Stimulated activated CD8-positive, alpha-beta memory T cell treated with anti-CD3 and anti-CD28 coated beads, Interleukin-15, amount 100 ng/mL, for 1 hour (primary cell): ENCODE data around the gene CRTC3.
A peak's percentile ranks its signal among the peaks of the same experiment; 100 is the strongest.

Source experiments
- DNase-seq: peaks from one replicate; pipeline ENCODE4 v3.0.0-alpha.2; 2020; ENCODE audit warnings: low read depth

Gene CRTC3

GRCh38 chr15:90595763-90596155 is 66.0 kb downstream of the CRTC3 start:
- no peak for DNase-seq

GRCh38 chr15:90596943-90597342 is 67.2 kb downstream of the CRTC3 start:
- no peak for DNase-seq

GRCh38 chr15:90597577-90597976 is 67.9 kb downstream of the CRTC3 start:
- no peak for DNase-seq

GRCh38 chr15:90598031-90598577 is 68.4 kb downstream of the CRTC3 start:
- no peak for DNase-seq

GRCh38 chr15:90598679-90599078 is 69.0 kb downstream of the CRTC3 start:
- no peak for DNase-seq

GRCh38 chr15:90599116-90599515 is 69.4 kb downstream of the CRTC3 start:
- no peak for DNase-seq

- no peak for DNase-seq
Observed at GRCh38 chr15:90599644-90600043, 69.9 kb downstream of the CRTC3 start.

GRCh38 chr15:90600954-90601353 is 71.2 kb downstream of the CRTC3 start:
- DNase-seq: no peak

GRCh38 chr15:90603893-90604292 is 74.2 kb downstream of the CRTC3 start:
- DNase-seq: peak; percentile 25

GRCh38 chr15:90606641-90607040 is 76.9 kb downstream of the CRTC3 start:
- no peak for DNase-seq

- DNase-seq: no peak
Observed at GRCh38 chr15:90607361-90607760, 77.6 kb downstream of the CRTC3 start.

GRCh38 chr15:90609242-90610180 is 79.8 kb downstream of the CRTC3 start:
- no peak for DNase-seq

GRCh38 chr15:90610190-90610589 is 80.5 kb downstream of the CRTC3 start:
- DNase-seq: no peak

GRCh38 chr15:90611157-90611556 is 81.4 kb downstream of the CRTC3 start:
- DNase-seq: no peak

- no peak for DNase-seq
Observed at GRCh38 chr15:90617171-90617570, 87.4 kb downstream of the CRTC3 start.

GRCh38 chr15:90617668-90618097 is 88.0 kb downstream of the CRTC3 start:
- no peak for DNase-seq

- DNase-seq: no peak
Observed at GRCh38 chr15:90618330-90619125, 88.8 kb downstream of the CRTC3 start.

- no peak for DNase-seq
Observed at GRCh38 chr15:90619468-90619867, 89.7 kb downstream of the CRTC3 start.

GRCh38 chr15:90619939-90620338 is 90.2 kb downstream of the CRTC3 start:
- DNase-seq: no peak

GRCh38 chr15:90620379-90621067 is 90.8 kb downstream of the CRTC3 start:
- no peak for DNase-seq

GRCh38 chr15:90623854-90624253 is 94.1 kb downstream of the CRTC3 start:
- DNase-seq: no peak
